RPMI8226 (cell line): ENCODE data around the gene STXBP5.

ENCODE experiments used
- DNase-seq: peaks from one replicate; pipeline ENCODE4 v3.0.0-alpha.2; 2015

Gene STXBP5

GRCh38 chr6:147212622-147213021 is 8.4 kb downstream of the STXBP5 start:
- DNase-seq = no peak

DNA sequence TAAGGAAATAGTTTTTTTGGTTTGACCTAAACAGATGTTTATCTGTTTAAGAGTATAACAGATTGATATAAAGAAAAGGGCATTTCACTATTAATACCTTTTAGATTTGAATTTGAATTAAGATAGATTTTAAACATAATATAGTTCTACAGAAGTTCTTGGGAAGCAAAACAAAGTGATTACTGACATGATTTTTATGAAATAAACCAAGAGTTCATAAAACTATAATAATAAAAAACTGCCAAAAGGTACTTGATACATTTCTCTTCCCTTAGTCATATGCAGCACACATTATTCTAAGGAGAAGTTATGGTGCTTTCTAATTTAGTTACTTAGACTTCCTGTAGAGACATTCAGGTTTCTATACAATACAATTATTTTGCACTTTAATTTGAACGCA is 9.6 kb downstream of the STXBP5 start:
- no peak for DNase-seq

DNA sequence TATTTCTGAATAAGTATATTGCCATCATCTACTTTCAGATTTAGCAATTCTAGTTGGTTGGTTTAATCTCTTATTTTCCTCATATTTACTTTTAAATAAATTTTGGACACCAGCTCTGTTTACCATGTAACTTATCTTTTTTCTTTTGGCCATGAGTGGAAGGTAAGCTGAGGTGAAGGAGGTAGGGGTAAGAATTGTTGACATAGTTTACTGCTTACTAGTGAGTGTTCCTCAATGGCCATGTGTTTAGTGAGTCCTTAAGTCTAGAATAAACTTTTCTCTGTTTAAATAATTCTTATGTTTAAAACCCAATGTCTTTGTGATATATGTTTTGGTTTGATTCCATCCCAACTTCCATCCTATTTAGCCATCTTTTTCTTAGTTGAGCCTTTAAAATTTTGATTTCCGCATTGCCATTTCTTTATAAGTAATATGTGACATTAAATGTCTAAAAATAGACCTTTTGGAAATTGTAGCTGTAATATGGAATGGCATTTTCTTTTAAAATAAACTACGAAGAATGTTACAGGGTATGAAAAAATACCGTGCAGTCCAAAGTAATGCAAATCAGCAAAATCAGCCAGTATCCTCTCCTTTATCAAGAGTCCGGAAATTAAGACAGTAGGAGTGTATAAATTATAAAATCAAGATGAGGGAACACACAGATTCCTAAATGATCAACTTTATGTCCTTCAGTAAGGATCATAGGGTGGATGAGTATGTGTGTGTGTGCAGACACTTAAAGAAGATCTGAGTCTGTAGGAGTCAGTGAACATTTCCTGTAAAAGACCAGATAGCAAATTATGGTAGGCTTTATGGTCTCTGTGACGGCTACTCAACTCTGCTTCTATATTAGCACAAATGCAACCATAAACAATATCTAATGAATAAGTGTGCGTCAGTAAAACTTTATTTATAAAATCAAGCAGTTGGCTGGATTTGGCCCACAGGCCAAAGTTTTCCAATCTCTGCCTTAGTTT is 10.3 kb downstream of the STXBP5 start:
- no peak for DNase-seq

DNA sequence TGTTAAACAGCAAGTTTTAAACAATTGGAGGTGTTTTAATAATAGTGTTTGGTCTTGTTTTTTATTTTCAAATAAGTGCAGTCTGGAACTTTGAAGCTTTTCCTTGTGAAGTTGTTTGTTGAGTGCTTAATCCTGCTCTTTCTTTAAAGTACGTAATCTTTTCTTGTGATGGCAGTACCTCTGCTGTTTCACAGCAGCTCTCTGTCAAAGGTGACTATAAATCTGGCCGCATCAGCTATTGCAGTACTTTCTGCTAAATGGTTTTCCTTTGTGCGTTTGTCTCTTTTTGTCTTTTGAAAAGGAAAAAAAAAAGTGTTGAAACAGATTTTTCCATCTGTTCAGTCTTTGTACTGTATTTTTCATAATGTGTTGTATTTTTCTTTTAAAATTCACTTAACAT is 12.7 kb downstream of the STXBP5 start:
- no peak for DNase-seq

- no peak for DNase-seq
These were observed 13.7 kb downstream of the STXBP5 start for GRCh38 chr6:147217840-147218404.

DNA sequence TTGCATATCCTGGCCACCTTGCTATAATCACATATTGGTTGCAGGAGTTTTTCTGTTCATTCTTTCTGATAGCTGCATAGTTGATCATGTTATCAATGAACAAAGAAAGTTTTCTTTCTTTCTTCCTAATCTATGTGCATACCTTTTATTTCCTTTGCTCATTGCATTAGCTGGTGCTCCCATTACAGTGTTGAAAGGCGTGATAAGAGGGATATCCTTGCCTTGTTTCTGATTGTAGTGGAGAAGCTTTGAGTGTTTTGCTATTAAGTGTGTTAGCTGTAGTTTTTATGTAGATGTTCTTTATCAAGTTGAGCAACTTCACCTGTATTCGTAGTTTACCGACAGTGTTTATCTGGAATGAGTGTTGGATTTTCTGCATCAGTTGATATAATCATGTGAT is 14.6 kb downstream of the STXBP5 start:
- no peak for DNase-seq

GRCh38 chr6:147219463-147219862 is 15.2 kb downstream of the STXBP5 start:
- DNase-seq = no peak

- DNase-seq = no peak
These were observed 16.1 kb downstream of the STXBP5 start for GRCh38 chr6:147220345-147220744.

GRCh38 chr6:147221739-147222138 is 17.5 kb downstream of the STXBP5 start:
- no peak for DNase-seq

DNA sequence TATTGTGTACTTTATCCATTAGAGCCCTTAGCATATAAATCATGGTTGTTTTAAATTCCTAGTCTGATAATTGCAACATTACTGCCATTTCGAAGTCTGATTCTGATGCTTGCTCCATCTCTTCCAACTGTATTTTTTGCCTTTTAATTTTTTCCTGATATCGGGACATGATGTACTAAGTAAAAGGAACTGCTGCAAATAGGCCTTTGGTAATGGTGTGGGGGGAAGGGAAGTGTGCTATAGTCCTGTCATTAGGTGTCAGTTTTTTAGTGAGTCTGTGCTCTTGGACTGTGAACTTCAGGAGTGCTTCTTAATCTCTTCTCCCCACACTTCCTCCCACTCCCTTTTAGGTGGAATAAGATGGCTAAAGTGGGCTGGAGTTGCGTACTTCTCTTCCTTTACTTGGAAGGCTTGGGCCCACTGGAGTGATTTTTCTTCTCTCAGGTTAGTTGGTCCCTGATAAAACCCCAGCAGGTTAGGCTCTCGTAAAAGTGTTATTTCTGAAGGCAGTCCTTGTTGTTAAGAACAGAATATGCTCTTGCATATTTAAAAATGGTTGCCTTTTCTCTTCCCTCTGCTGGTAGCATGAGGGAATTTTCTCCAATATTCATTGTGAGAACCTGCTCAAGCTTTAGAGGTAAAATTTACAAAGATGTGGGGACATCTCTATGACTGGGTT is 18.1 kb downstream of the STXBP5 start:
- no peak for DNase-seq

DNA sequence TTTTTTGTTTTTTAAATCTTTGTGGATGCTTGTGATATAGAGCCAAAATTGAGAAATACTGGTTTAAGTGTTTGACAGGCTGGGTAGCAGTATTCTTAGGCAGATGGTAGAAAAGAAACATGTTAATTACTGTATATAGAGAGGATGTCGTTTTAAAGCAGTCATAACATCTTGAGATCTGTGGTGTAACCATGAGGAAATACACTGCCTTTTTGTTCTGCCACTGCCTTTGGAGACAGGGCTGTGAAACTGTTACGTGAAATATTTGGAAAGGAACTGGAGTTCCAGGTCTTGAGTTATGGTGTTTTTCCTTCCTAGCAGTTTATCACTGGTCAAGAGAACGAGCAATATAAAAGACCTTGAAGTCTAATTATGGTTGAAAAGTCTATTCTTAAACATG is 19.5 kb downstream of the STXBP5 start:
- DNase-seq = no peak

GRCh38 chr6:147226163-147226724 is 22.0 kb downstream of the STXBP5 start:
- no peak for DNase-seq

GRCh38 chr6:147226877-147227276 is 22.7 kb downstream of the STXBP5 start:
- DNase-seq = no peak

DNA sequence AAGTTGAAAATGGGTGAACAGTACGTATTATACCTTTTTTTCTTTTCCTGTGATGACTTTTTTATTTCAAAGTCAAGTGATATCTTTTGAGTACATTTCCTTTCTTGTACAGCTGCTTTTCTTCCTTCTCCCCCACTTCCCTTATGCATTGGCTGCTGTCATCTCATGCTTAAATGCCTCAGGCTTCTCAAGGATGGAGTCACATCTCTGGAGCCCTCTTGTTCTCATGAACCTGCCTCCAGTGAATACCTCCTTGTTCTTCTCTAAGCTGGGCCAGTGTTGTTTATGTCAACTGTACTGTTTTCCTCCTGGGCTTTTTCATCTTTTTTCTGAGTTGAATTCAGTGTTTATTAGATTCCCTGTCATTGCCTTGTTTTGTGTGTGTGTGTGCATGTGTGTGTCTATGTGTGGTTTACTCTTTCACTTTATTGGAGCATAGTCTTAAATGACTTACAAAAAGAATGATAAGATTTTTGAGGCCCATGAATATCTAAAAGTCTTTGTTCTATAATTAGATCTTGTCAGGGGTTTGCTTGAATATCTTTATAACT is 23.6 kb downstream of the STXBP5 start:
- no peak for DNase-seq

- no peak for DNase-seq
These were observed 27.4 kb downstream of the STXBP5 start for GRCh38 chr6:147231589-147231988.

DNA sequence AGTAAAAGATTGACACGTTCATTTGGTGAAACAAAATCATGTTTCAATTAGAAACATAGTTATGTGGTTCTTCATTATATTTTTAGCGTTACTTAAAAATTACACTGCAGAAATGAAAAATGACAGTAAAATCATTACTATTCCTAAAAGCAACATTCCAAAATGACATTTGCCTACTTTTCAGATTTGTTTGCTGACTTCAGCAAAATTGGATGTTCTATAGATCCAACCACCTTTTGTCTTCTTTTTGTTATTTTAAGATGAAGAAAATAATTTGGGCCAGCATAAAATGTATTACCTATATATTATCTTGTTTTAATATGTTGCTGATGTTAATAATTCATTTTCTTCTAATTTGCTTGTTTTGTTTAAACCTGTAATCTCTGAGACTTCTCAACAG is 30.5 kb downstream of the STXBP5 start:
- no peak for DNase-seq

DNA sequence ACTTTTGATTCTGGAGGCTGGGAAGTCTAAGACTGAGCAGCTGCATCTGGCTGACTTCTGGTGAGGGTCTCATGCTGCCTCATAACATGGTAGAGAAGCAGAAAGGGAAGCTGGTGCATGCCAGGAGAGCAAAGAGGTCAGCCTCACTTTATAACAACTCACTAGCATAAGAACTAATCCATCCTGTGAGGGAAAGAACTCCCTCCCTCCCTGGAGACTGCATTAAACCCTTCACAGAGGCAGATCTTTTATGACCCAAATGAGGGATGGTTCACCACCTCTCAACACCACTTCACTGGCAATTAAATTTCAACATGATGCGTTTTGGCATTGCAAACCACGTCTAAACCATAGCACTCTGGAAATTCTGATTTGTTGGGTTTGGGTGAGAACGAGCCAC is 33.9 kb downstream of the STXBP5 start:
- no peak for DNase-seq

- DNase-seq = no peak
These were observed 34.7 kb downstream of the STXBP5 start for GRCh38 chr6:147238906-147239305.

DNA sequence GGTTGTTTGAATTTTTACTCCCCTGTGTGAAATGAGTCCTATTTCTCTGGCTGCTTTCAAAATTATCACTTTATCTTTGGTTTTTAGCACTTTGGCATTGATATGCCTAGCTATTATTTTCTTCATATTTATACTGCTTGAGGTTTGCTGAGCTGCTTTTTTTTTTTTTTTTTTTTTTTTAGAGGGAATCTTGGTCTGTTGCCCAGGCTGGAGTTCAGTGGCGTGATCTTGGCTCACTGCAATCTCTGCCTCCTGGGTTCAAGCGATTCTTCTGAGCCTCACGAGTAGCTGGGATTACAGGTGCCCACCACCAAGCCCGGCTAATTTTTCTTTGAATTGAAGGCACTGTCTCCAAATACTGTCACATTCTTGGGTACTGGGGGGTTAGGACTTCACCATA is 40.6 kb downstream of the STXBP5 start:
- no peak for DNase-seq

- no peak for DNase-seq
These were observed 41.5 kb downstream of the STXBP5 start for GRCh38 chr6:147245693-147246092.

- no peak for DNase-seq
These were observed 42.8 kb downstream of the STXBP5 start for GRCh38 chr6:147246853-147247635.

- no peak for DNase-seq
These were observed 44.6 kb downstream of the STXBP5 start for GRCh38 chr6:147248859-147249258.
